Right atrium auricular region (tissue), 2 donors: ENCODE data around the gene TRPM2. TPM values are rescaled to one million over a fixed set of nuclear protein-coding genes. Genes with fewer than 3 reads are reported as not detected.

Experiments
- DNase-seq: peaks from one replicate; pipeline ENCODE4 v3.0.0-alpha.2; 2019; ENCODE audit warnings: low spot score
- H3K27ac ChIP-seq, 2 donors: fragments of 200-600 bp; sonication (generic); 1 replicate in 1 of 2; 2 replicates in 1 of 2; pipeline ENCODE4 v1.5.1; 2016 to 2019
- H3K27me3 ChIP-seq, 2 donors: fragments of 200-600 bp; sonication (generic); one replicate each; pipeline versions ENCODE4 v1.5.1 to v1.6.0; 2017 to 2019
- H3K36me3 ChIP-seq: fragments of 200-600 bp; sonication (generic); one replicate; pipeline ENCODE4 v1.5.1; 2016
- H3K4me1 ChIP-seq, 2 donors: fragments of 200-600 bp; sonication (generic); one replicate each; pipeline versions ENCODE4 v1.5.1 to v1.6.0; 2017 to 2019
- H3K4me3 ChIP-seq, 2 donors: fragments of 200-600 bp; sonication (generic); 1 replicate in 1 of 2; 2 replicates in 1 of 2; pipeline ENCODE4 v1.5.1; 2017 to 2019; ENCODE audit warnings: mild to moderate bottlenecking in 1 of 2, moderate library complexity in 1 of 2
- H3K9me3 ChIP-seq, 2 donors: fragments of 200-600 bp; sonication (generic); one replicate each; pipeline ENCODE4 v1.5.1; 2019
- total RNA-seq, 2 donors: library from RNA; depleted of rRNA; stranded (reverse); fragments of >200 nt; gene quantifications; one replicate each; pipeline ENCODE4 v1.1.0, GENCODE V29; 2016
- TF ChIP-seq, protein P1 (sequence below), 2 donors: fragments of 200-600 bp; sonication (generic); IDR thresholded peaks; one replicate each; pipeline ENCODE4 v1.5.1; 2019; ENCODE audit warnings: antibody characterized with exemption in 2 of 2

TRPM2 gene
- total RNA-seq, 2 donors from 2014 or later, result 0.75 to 0.89 TPM

DNA sequence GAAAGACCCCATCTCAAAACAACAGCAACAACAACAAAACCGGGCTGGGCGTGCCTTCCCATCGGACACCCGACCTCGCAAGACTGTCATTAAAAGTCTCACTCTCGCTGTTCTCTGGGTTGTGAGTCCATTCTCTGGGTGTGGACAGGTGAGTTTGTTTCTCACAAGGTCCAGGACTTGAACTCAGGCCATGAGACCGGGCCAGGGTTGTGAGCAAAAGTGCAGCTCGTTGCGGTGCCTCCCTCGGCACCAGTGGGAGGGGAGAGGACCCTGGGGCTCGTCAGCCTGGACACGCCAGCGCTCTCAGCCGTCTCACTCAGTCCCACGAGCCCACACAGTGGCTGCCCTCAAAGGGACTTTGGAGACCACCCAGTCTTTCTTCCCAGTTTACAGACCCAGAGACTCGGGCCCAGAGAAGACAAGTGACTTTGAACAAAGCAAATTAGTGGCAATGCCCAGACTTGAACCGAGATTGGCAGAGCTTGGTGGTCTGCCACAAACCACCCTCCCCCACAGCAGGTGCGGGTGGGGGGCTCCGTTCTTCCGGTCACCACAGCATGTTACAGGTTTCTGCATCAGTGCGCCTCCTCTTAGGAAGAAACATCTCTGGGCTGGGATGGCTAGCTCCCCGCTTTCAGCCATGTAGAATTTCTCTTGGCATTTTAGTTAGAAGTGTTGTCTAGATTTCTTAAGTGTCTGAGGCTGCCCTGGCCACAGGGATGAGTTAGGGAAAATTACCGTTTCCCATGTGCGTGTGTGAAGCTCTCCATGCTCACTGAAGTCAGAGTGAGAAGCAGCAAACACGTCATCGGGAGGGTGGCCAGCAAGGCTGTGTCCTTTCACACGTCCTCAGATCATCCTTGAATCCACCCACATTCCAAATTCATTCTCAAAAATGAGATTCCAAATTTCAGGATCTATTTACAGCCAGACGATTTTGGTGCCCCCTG is 130.1 kb downstream of the TRPM2 start:
- Histone ChIP-seq H3K4me1 (no peaks in the 10 kb centered on the region), H3K27me3 (no peaks in the 10 kb centered on the region), H3K36me3 (no peaks in the 10 kb centered on the region), H3K27ac (no peak overlapping the region), H3K9me3 (no peaks in the 10 kb centered on the region), H3K4me3 (no peak overlapping the region)
- TF ChIP-seq, protein P1, sequence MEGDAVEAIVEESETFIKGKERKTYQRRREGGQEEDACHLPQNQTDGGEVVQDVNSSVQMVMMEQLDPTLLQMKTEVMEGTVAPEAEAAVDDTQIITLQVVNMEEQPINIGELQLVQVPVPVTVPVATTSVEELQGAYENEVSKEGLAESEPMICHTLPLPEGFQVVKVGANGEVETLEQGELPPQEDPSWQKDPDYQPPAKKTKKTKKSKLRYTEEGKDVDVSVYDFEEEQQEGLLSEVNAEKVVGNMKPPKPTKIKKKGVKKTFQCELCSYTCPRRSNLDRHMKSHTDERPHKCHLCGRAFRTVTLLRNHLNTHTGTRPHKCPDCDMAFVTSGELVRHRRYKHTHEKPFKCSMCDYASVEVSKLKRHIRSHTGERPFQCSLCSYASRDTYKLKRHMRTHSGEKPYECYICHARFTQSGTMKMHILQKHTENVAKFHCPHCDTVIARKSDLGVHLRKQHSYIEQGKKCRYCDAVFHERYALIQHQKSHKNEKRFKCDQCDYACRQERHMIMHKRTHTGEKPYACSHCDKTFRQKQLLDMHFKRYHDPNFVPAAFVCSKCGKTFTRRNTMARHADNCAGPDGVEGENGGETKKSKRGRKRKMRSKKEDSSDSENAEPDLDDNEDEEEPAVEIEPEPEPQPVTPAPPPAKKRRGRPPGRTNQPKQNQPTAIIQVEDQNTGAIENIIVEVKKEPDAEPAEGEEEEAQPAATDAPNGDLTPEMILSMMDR (IDR thresholded peaks at IDR 0.05), result no peak
- no peak for DNase-seq

DNA sequence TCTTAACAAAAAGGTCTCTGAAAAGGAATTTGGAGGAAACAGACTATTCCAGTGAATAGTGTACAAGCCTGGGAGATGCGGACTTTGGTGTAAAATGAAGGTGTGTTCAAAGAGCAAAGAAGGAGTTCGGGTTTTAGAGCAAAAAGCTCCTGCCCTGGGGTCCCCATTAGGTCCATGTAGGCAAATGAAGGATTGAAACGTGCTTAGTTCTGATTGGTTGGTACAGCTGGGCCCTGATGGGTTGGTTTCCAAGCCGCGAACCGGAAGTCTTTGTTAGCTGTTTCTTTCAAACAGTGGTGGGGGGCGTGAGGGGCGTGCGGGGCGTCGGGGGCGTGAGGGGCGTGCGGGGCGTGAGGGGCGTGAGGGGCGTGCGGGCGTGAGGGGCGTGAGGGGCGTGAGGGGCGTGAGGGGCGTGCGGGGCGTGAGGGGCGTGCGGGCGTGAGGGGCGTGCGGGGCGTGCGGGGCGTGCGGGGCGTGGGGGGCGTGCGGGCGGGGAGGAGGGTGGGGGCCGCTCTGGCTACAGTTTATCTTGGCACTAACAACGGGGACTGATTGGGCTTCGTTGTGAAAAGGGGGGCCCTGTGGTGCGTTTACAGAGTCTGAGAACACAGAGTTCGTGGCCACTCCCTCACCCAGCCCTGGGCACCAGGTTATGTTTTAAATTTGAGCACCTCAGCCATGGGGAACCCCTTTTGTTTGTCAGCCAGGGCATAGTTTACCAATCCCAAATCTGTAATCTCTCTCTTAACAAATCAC is 131.3 kb downstream of the TRPM2 start:
- no peaks in the 10 kb centered on the region for H3K36me3 ChIP-seq
- no peak overlapping the region for H3K27ac ChIP-seq
- H3K27me3 ChIP-seq, result no peaks in the 10 kb centered on the region
- H3K9me3 ChIP-seq, result no peaks in the 10 kb centered on the region
- no peak overlapping the region for H3K4me3 ChIP-seq
- DNase-seq, result no peak
- TF ChIP-seq, protein P1 (IDR thresholded peaks at IDR 0.05), result no peak
- no peaks in the 10 kb centered on the region for H3K4me1 ChIP-seq

DNA sequence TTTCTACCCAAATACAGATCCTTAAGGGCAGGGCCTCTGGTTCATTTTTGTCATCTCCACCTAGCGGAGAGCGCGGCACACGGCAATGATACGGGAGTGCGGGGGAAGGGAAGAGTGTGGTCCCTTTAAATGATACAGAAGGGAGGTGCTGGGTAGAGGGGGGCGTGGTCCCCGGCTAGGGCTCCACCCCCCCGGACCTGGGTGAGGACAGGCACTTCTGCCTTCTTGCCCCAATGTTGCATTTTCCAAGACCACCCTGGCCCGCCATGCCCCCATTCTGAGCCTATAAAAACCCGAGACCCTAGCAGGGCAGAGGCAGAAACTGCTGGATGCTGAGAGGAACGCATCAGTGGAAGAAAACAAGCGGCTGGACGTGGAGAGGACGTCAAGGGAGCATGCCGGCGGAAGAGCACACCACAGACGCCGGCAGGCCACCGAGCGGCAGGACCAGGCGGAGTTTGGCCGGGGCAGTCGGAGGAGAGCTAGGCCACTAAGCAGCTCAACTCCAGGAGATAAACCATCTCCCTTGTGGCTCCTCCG is 131.9 kb downstream of the TRPM2 start:
- no peaks in the 10 kb centered on the region for H3K9me3 ChIP-seq
- peak overlapping the region in 1 of 2 donors; percentile 33 for H3K4me3 ChIP-seq
- H3K36me3 ChIP-seq, result no peaks in the 10 kb centered on the region
- no peak overlapping the region for H3K27ac ChIP-seq
- no peak for DNase-seq
- no peaks in the 10 kb centered on the region for H3K4me1 ChIP-seq
- no peaks in the 10 kb centered on the region for H3K27me3 ChIP-seq
- TF ChIP-seq, protein P1 (IDR thresholded peaks at IDR 0.05), result peak in 1 of 2 donors; percentile 40

DNA sequence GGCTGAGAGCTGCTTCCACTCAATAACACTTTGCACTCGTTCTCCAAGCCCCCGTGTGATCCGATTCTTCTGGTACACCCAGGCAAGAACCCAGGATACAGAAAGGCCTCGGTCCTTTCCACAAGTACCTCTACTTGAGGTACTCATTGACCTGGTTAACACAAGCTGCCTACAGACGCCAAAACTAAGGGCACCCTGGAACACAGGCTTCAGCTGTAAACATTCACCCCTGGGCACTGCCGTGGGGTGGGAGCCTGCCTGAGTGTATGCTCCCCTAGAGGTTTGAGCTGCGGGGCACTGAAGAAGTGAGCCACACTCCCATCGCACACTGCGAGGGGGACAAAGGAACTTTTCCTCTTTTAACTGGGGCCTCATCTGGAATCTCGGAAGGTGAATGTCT is 132.4 kb downstream of the TRPM2 start:
- Histone ChIP-seq H3K27ac (no peak overlapping the region), H3K36me3 (no peaks in the 10 kb centered on the region), H3K27me3 (no peaks in the 10 kb centered on the region), H3K4me1 (no peaks in the 10 kb centered on the region), H3K4me3 (peak overlapping the region in 1 of 2 donors; percentile 33), H3K9me3 (no peaks in the 10 kb centered on the region)
- TF ChIP-seq, protein P1 (IDR thresholded peaks at IDR 0.05), result no peak
- no peak for DNase-seq

DNA sequence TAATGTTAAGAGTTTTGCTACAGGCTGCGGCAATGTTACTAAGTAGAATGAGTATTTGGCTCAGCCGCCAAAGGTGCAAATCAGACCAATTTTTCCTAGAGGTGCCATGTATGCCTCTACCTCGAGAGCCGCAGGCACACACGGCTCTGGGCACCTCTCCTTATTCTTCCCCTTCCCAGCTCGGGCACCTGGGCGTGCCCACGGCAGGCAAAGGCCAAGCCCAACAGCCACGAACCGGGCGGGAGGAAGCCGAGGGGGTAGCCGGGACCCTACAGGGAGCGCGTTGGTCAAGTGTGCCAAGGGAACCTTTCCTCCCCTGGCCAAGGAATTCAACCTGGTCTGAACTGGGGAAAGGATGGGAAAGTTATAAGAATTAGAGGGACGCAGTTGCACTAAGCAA is 132.9 kb downstream of the TRPM2 start:
- Histone ChIP-seq H3K4me1 (no peaks in the 10 kb centered on the region), H3K9me3 (no peaks in the 10 kb centered on the region), H3K27ac (no peak overlapping the region), H3K27me3 (no peaks in the 10 kb centered on the region), H3K36me3 (no peaks in the 10 kb centered on the region), H3K4me3 (peak overlapping the region in 1 of 2 donors; percentile 33)
- no peak for DNase-seq
- TF ChIP-seq, protein P1 (IDR thresholded peaks at IDR 0.05), result no peak
